ENCODE results near the gene KCNQ1.

GRCh38 chr11:2531987-2532703 lies 87.3 kb downstream of the KCNQ1 start:
- TF ChIP-seq, protein P1, sequence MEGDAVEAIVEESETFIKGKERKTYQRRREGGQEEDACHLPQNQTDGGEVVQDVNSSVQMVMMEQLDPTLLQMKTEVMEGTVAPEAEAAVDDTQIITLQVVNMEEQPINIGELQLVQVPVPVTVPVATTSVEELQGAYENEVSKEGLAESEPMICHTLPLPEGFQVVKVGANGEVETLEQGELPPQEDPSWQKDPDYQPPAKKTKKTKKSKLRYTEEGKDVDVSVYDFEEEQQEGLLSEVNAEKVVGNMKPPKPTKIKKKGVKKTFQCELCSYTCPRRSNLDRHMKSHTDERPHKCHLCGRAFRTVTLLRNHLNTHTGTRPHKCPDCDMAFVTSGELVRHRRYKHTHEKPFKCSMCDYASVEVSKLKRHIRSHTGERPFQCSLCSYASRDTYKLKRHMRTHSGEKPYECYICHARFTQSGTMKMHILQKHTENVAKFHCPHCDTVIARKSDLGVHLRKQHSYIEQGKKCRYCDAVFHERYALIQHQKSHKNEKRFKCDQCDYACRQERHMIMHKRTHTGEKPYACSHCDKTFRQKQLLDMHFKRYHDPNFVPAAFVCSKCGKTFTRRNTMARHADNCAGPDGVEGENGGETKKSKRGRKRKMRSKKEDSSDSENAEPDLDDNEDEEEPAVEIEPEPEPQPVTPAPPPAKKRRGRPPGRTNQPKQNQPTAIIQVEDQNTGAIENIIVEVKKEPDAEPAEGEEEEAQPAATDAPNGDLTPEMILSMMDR (IDR thresholded peaks at IDR 0.05): no peak
- TF ChIP-seq, protein P2, sequence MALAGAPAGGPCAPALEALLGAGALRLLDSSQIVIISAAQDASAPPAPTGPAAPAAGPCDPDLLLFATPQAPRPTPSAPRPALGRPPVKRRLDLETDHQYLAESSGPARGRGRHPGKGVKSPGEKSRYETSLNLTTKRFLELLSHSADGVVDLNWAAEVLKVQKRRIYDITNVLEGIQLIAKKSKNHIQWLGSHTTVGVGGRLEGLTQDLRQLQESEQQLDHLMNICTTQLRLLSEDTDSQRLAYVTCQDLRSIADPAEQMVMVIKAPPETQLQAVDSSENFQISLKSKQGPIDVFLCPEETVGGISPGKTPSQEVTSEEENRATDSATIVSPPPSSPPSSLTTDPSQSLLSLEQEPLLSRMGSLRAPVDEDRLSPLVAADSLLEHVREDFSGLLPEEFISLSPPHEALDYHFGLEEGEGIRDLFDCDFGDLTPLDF (CRISPR knock-in tag; IDR thresholded peaks at IDR 0.05): no peak
- no peak for TF ChIP-seq ETV6 (CRISPR knock-in tag; IDR thresholded peaks at IDR 0.05)
- TF ChIP-seq, protein P3, sequence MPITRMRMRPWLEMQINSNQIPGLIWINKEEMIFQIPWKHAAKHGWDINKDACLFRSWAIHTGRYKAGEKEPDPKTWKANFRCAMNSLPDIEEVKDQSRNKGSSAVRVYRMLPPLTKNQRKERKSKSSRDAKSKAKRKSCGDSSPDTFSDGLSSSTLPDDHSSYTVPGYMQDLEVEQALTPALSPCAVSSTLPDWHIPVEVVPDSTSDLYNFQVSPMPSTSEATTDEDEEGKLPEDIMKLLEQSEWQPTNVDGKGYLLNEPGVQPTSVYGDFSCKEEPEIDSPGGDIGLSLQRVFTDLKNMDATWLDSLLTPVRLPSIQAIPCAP (CRISPR knock-in tag; IDR thresholded peaks at IDR 0.05): no peak
- TF ChIP-seq SP1 (CRISPR knock-in tag; conservative IDR thresholded peaks at IDR 0.05): no peak
- no peak for TF ChIP-seq ELF4 (CRISPR knock-in tag; IDR thresholded peaks at IDR 0.05; ENCODE audit: low read depth)
- no peak for TF ChIP-seq MYBL2 (CRISPR knock-in tag; IDR thresholded peaks at IDR 0.05)

Measured in WTC11 (cell line).